ENCODE data around the gene SLC25A23. TPM values are rescaled to one million over a fixed set of nuclear protein-coding genes. Genes with fewer than 3 reads are reported as not detected.
A peak's percentile ranks its signal among the peaks of the same experiment; 100 is the strongest.

The SLC25A23 gene
- total and polyA plus RNA-seq, 2 experiments from 2014 or later, result 25.7 to 96.4 TPM

- Histone ChIP-seq H3K36me3 (ENCODE audit: insufficient read depth) (no peaks in the 10 kb centered on the region), H3K9me2 (ENCODE audit: insufficient read depth) (no peaks in the 10 kb centered on the region), H3K4me2 (no peak overlapping the region), H3F3A (replicated peaks; ENCODE audit: low read depth) (no peaks in the 10 kb centered on the region), H3K79me2 (replicated peaks; ENCODE audit: insufficient read depth) (no peaks in the 10 kb centered on the region), H3K27ac (ENCODE audit: low read depth) (no peak overlapping the region), H4K20me1 (replicated peaks; ENCODE audit: insufficient read depth) (no peaks in the 10 kb centered on the region), H3K4me3 (no peak overlapping the region), H3K27me3 (ENCODE audit: insufficient read depth) (no peaks in the 10 kb centered on the region), H3K4me1 (ENCODE audit: insufficient read depth) (no peaks in the 10 kb centered on the region), H2AFZ (peak overlapping the region; percentile 47)
- H3K4me3 Mint-ChIP-seq, result no peak overlapping the region
- no peaks in the 10 kb centered on the region; the same call in 2 of the 3 replicates for H3K4me1 Mint-ChIP-seq
- ATAC-seq (no peak), DNase-seq (ENCODE audit: low spot score) (peak; percentile 25)
- H3K9me3 Mint-ChIP-seq, result no peaks in the 10 kb centered on the region; the same call in 2 of the 3 replicates
- H3K36me3 Mint-ChIP-seq (ENCODE audit: low read depth), result no peaks in the 10 kb centered on the region
- H3K27ac Mint-ChIP-seq, result no peak overlapping the region
- TF ChIP-seq ZNF114 (CRISPR knock-in tag; IDR thresholded peaks at IDR 0.05) (no peak), CREB1 (CRISPR knock-in tag; IDR thresholded peaks at IDR 0.05; ENCODE audit: low read depth) (no peak), POLR2AphosphoS5 (IDR thresholded peaks at IDR 0.05; ENCODE audit: low read depth) (no peak), ZNF331 (CRISPR knock-in tag; IDR thresholded peaks at IDR 0.05; ENCODE audit: low read depth) (no peak), CTCF (conservative IDR thresholded peaks at IDR 0.05; ENCODE audit: low read depth in 2 of 2) (no peak), STAT1 (IDR thresholded peaks at IDR 0.05; ENCODE audit: unreplicated experiment) (no peak), EZH2phosphoT487 (IDR thresholded peaks at IDR 0.05; ENCODE audit: unreplicated experiment) (no peak), EZH2 (IDR thresholded peaks at IDR 0.05; ENCODE audit: low read depth, unreplicated experiment) (no peak), REST (IDR thresholded peaks at IDR 0.05; ENCODE audit: unreplicated experiment) (no peak), ZNF462 (CRISPR knock-in tag; IDR thresholded peaks at IDR 0.05) (no peak), NANOG (IDR thresholded peaks at IDR 0.05; ENCODE audit: borderline replicate concordance) (no peak), ETS1 (IDR thresholded peaks at IDR 0.05) (no peak), JUNB (IDR thresholded peaks at IDR 0.05; ENCODE audit: unreplicated experiment) (no peak)
- peaks cover 2% of the 10 kb centered on the region for H3K27me3 Mint-ChIP-seq (ENCODE audit: insufficient read depth, low read depth, poor library complexity)
These were observed 56.6 kb downstream of the SLC25A23 start for GRCh38 chr19:6402837-6403608.
